HG02571 (cell line): Measurements from ENCODE around the gene CTDSPL.

ENCODE experiments used
- ATAC-seq: cut with Tn5 transposase; IDR thresholded peaks from one replicate; pipeline ENCODE4 v1.9.1; 2021; ENCODE audit warnings: mild to moderate bottlenecking, moderate library complexity; ENCODE audit not compliant: unreplicated experiment

The CTDSPL gene

DNA sequence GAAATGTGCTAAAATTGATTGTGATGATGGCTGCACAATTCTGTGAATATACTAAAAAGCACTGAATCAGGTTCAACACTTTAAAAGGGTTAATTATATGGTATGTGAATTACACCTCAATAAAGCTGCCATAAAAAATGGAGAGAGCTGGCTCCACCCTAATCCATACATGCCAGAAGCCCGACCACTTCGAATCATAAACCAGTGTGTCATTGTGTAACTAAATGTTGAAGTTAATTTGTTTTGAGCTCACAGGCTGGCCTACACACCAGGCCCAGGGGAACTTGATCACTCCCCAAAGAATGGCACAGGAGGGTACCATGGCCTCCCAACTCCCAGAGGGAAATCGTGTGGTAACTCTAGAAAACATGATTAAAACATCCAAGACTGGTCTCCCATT is 153.8 kb downstream of the CTDSPL start:
- no peak for ATAC-seq

DNA sequence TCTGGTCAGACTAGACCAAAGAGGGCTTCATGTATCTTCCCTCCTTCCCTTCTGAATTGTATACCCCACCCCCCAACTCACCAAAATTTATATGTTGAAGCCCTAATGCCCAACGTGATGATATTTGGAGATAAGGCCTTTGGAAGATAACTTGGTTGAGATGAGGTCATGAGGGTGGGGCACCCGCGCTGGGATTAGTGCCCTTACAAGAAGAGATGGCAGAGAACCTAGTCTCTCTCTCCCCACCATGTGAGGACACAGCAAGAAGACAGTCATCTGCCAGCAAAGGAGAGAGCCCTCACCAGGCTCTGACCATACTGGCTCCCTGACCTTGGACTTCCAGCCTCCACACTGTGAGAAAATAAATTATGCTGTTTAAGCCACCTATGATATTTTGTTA is 154.3 kb downstream of the CTDSPL start:
- no peak for ATAC-seq

DNA sequence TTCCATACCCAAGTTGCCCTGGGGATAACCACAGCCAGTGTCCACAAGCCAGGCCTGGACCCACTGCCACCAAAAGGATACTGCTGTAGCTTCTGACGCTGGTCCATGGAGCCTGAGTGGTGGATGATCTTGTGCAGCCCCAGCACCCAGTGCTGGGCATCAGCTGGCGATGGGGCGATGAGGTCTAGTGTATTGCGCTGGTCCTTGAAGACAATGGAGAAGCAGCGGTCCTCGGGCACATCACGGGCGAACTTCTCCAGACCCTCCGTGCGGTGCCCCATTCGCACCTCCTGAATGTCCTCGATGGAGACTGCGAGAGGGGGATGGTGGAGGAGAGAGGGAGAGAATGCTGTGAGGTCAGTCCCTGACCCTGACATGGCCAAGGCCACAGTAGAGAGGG is 154.7 kb downstream of the CTDSPL start:
- ATAC-seq, result no peak

DNA sequence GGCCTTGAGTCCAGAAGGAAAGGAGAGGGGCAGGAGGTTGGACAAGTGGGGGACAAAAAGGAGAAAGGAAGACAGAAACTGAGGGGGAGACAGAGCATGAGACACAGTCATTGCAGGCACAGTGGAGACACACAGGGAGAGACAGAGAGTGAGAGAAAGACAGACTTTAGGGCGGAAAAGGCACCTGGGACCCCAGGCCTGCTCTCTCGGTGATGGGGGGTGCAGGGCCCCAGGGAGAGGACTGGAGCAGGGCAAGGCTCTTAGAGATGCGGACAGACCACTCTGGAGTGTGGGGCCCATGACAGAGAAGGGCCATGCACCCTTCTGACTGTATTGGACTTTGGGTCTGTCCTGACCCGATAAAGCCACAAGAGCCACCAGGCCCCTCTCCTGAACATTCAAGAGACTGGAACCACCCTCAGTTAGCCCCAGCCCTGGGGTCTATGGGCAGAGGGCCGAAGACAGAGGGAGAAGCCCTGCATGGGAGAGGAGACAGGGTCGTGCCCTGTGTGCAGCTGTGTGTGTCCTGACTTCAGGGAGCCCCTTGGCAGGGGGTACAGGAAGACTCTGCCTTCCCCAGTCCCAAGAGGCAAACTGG is 155.3 kb downstream of the CTDSPL start:
- ATAC-seq, result no peak

DNA sequence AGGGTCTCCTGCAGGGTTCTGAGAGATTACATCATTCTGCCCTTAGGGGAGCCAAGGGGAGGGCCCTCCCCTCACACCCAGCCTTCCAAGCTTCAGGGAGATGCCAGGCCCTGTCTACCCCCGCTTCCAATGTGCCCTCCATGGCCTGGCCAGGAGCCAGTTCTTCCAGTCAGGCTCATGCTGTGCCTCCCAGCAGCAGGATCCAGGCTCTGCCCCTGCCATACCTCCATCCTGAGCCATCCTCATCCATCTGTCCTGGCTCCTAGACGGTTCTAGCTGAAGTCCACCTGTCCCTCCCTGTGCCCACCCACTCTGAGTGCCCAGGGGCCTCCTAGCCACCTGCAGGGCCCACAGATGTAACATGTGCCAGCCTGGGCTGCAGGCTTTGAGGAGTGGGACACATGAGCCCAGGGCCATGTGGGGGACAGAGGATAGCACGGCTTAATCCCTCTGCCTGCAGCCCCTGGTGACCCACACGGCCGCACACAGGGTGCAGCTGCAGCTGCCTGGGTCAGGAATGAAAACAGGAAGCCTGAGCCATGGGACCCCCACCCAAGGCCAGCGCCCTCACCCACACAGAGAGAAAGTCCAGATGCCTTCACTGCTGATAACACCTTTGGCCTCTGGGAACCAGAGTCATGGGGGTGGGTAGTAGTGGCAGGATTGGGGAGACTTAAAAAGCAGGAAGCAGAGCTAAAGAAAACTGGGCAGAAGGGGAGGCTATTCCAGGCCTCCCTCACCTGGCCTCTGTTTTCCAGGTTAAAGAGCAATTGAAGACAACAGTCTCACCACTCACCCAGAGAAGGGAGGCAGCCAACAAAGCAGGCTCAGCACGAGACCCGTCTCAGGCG is 156.0 kb downstream of the CTDSPL start:
- ATAC-seq, result no peak

DNA sequence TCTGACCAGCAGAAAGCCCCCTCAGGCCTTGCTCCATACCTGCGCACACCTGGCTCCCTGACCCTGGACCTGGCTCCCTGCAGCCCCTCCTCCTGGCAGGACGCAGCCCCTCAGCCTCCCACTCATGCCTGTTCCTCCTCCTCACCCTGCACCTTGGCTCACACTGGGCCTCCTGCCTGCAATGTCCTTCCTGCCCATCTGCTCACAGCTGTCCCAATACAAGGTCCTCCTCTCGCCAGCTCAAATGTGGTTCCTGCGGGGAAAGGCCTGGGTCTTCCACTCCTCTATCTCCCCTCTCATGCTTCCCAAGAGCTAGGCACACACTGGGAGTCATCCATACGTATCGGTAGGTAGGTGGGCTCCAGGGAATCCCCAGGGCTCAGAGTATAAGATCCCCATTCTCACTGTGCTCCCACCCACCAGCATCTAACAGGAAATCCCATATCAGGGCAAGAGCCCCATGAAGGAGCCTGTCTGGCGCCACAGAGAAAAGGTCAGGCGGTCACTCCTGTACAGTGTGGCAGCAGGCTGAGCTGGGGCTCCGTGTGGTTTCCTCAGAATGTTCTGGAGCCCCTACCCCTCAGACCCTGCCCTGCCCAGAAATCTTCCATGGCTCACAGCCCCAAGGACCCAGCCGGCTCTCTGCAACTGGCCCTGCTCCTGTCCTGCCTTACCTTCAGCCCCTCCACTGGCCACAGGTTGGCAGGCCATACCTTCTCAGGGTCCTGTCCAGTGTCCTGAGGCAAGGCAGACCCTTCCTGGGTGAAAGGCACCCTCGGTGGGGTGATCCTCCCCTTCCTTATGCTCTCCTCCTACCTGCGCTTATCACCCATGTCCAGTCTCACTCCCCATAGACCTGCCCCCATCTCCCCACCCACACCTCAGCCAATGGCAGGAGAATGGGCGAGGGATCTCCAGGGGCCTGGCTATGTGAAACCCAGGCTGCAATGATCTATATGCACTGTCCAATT is 156.9 kb downstream of the CTDSPL start:
- no peak for ATAC-seq

DNA sequence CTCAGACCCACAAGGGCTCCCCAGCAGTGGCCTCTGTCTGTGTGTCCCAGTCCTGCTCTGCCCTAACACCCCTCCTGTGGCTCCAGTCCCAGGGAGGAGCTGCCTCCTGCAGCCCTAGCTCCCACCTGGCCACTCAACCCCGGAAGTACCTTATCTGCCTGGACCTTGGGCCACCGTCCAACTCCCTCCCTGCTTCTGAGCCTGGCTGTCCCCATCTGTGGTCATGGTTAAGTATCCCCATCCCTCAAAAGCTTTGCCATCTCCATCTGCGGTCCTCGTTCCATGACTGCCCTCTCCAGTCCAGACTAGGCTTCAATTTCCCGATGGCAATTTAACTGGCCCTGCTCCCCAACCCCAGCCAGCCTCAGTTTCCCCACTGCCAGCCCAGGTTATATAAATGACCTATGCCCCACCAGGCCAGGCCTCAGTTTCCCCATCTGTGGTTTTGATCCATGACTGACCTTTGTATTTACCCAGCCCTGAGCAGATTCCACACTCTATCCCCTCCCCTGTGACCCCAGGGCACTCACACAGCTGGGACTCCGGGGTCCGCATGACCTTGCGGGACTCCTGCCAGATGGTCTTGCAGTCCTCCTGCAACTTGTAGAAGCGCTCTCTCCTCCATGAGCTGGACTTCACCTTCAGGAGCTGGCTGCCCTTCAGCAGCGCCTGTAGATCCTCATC is 158.1 kb downstream of the CTDSPL start:
- ATAC-seq, result no peak

DNA sequence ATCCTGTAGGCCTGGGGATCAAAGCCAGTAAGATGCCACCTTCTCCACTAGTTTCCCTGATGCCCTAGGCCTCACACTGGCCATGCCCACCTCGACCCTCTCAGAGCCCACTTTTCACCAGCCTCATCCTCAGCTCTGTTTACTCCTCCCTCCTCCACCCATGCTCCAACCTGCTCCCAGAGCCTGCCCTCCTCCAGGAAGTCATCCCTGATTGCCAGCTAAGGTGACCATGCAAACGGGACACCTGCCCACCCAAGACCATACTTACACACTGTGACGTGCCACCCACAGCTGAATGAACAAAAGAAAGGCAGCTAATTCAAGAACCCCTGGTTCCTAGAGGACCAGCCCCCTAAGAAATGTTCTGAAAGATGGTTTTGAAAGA is 158.7 kb downstream of the CTDSPL start:
- no peak for ATAC-seq

DNA sequence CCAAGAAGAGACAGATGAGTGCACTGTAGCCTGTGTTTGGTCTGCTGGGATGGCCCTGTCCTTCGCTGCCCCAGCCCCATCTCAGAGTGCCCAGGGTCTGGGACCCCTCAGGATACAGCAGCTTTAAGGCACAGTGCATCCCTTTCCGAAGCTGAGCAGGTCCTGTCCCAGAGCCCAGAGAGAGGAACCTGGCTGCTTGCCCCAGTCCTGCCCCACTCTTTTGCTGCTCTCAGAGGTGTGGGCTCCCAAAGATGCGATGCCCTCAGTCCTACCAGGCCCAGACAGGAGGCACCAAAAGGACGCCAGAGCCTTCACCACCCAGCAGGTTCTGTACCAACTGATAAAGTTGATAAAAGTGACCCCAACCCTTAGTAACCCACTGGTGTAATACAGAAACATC is 159.5 kb downstream of the CTDSPL start:
- ATAC-seq, result no peak

DNA sequence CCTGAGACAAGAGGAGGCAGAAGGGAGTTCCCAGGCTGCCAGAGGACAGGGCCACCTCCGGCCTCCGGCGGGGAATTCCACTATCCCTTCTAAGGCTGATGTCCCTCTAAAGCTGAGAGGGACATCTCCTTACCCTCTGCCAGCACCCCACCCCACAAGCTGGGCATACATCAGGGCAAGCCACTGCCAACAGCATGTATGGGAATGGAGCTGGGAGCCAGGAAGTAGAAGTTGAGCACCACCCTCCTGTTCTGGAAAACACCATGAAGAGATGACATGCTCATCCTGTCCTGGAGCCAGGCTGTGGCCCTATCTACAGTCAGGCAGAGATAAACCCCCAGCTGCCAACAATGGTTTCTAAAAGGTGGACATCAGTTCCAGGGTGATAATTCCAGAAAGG is 160.6 kb downstream of the CTDSPL start:
- no peak for ATAC-seq

DNA sequence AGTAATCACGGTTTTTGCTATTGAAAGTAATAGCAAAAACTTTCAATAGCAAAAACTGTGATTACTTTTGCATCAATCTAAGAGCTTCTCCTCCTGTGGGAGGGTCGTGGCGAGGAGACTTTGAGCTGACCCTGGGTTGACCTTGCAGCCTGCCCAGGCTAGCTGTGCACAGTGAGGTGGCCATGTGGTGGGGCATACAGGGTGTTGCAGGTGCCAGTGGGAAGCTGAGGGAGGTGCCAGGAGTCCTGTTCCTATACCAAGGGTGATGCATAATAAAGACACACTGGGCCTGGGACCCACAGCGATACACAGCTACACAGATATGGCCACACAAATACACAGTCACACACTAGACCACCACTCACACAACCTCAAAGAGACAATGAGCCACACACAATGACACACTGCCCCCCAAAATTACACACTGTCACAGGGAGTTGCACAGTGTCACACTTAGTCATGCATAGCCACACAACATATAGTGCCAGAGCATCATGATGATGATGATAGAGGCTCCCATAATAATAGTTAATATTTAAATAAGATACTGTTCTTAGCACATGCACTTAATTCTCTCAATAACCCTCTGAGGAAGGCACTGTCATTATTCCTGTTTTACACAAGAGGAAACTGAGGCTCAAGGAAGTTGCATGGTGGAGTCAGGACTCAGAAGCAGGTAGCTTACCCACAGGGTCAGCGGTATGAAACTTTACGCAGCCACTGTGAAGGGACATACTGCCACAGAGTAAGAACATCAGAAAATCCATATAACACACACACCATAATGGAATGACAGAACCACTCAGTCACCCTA is 161.4 kb downstream of the CTDSPL start:
- no peak for ATAC-seq

DNA sequence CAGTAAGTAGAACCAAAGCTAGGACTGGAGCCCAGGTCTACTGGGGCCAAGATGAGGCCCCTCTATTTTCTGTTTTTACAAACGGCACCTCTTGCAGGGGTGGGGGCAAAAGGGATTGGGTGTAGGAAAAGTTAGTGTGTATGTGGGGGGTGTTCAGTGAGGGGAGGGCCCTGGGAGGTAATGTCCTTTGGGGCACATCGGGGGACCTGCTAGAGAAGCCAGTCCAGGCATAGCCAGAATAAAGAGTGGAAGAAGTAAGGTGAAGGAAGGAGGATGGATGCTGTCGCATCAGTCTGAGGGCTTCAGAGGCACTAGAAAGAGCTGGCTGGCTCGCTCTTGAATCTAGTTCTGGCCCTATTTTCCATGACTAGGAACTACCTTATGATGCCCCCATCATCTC is 165.2 kb downstream of the CTDSPL start:
- ATAC-seq, result no peak

DNA sequence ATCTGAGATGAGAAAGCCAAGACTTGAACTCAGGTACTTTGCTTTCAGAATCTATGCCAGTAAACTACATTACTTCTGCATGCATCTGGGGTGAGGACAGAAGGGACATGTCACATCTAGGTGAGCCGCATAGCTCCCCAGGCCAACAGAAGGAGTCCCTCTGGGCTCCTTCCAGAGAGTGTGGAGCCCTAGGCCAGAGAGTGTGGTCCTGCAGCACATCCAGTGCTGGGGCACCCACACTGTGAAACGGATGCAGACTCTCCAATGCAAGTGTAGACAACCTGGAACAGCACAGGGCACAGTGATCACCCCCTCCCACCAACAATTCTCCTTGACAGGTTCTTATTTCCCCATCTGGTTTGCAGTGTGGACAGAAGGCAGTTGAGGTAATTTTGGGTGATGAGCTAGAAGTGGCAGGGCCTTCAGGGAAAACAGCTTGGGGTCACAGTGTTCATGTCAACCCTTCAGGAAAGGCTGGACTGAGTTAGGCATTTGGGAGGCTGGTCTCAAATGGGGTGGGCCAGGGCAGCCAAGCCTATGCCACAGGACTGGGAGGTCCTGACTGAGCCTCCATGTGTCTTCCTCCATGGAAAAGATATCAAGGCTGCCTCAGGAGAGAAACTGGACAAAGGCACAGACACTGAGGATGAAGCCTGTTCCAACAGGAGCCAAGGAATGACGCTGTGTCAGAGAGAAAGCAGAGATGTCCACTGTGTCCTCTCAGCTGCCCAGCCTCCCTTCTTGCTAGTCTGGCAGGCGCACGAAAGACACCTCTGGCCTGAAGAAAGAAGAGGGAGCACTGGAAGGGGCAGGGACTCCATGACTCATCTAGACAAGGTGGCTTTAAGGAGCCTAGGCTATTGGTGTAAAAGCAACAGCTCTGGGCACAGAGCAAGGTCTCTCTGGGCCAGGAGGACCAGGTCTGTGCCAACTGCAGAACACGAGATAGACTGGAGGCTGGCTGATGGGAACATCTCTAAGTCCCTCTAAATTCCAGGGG is 166.1 kb downstream of the CTDSPL start:
- no peak for ATAC-seq

DNA sequence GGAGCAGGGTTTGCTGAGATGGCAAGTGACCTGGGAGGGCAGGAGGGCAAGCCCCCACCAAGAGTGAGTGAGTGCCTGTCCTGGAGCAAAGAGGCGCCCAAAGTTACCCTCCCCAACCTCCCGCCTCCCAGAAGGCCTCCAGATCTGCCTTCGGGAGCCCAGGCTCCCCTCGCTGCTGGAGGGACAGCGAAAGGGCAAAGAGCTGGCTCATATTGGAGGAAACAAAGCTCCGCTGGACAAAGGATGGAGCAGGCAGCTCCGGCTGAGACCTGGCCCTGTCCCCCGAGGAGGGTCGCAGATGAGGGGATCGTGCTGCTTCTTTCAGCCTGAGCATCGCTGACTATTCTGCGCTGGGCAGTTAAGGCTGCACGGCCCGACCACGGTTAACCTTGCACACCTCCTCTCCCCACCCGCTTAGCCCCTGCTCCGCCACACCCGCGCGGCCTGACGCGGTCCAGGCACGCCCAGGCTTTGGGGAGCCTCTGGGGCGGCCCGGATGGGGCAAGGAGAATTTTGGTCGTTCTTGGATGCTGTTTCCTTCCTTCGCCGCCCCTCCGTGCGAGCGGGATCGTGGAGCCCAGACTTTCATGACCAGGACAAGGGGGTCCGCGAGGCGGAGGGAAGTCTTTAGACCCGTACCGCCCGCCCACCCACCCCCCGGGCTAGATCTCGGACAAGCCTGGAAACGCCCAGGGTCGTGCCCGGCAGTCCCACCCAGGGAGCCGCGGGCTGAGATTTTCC is 167.1 kb downstream of the CTDSPL start:
- ATAC-seq, result no peak

DNA sequence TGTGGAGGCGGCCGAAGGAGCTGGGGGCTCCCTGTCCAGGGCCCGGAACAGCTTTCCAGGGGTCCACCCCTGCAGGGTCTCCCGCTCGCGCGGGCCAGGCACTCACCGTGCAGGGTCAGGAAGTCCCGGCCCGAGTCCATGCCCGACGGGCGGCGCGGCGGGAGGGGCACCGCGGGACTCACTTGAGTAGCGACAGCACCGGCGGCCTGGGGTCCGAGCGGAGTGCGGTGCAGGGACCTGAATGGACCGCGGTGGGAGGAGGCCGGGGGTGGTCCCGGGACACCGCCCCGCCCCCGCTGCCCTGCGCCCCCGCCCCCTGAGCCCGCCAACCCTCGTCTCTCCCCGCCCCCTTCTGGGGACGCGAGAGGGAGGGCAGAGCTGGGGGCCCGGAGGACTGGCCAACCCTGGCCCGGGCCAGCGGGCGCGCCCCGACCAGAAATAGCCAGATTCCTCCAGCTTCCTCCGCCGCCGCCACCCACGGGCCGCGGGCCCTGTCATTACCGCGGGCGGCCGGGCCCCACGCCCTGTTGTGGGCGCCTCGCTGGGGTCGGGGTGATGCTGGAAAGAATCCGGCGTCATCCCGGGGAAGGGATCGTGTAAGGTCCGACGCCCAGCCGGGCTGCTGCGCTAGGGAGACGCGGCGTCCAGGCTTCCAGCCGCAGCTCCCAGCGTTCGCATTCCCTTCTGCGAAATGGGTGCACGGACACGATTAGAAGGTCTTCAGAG is 167.9 kb downstream of the CTDSPL start, which contains the start of gene PLCD1:
PLCD1 (minus strand) TSS at position 243 of the 726 bp plus-strand sequence; CDS start at position 140, 103 bp downstream.
- ATAC-seq, result no peak

DNA sequence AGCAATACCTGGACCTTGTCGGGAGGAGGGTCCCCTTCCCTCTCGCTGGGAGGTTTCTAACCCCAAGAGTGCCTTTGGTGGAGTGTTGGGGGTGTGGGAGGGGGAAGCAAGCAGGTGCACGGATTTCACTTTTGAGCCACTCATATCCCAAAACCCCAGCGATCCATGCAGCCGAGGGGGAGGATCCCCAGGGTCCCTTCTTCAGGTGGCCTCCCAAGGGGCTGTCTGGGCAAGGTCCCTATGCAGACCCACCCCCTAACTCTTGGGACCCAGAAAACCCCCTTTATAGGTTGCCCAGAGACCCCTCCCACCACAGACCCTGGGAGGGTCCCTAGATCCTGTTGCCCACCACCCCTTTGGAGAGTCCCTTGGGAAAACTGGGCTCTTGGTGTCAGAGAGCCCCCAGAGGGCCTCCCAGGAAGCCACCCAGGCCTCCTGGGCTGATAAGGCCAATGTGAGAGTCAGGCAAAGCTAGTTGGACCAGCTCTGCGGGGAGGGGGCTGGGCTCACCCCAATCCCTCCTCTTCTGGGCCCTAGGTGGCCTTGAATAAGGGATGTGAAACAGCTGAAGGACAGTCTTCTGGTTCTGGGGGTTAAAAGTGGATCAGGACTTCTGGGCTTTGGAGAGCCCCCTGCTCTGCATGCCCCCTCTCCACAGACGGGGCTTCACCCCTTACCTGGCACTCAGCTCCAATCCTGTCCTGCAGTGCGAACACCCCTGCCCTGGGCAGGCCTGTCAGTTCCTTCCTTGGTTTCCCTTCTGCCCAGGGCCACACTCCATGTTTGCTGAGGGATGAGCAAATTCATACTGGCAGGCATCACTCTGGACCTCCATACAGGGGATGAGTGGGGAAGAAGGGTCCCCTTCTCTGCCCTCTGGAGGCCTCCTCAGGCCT is 168.7 kb downstream of the CTDSPL start:
- no peak for ATAC-seq
